Fibroblast of lung (primary cell): Measurements from ENCODE around the gene SCARF1. TPM values are rescaled to one million over a fixed set of nuclear protein-coding genes. Genes with fewer than 3 reads are reported as not detected.

Experiments
- DNase-seq, 2 donors: peaks; one replicate each; pipeline versions ENCODE4 v3.0.0 to v3.0.0-alpha.2; 2010; ENCODE audit warnings: low read depth in 2 of 2
- H2AFZ ChIP-seq: 2 replicates; pipeline ENCODE4 v1.5.1; 2012; ENCODE audit warnings: low read length, control low read depth, inconsistent platforms
- H3K27ac ChIP-seq: 2 replicates; pipeline ENCODE4 v1.5.1; 2011; ENCODE audit warnings: low read length, control low read depth; ENCODE audit not compliant: insufficient read depth
- H3K27me3 ChIP-seq: 2 replicates; pipeline ENCODE4 v1.5.1; 2011; ENCODE audit warnings: mild to moderate bottlenecking, low read length; ENCODE audit not compliant: control insufficient read depth, insufficient read depth
- H3K36me3 ChIP-seq: 2 replicates; pipeline ENCODE4 v1.5.1; 2011; ENCODE audit warnings: low read length; ENCODE audit not compliant: control insufficient read depth, insufficient read depth
- H3K4me1 ChIP-seq: 2 replicates; pipeline ENCODE4 v1.5.1; 2011; ENCODE audit warnings: low read length; ENCODE audit not compliant: control insufficient read depth, insufficient read depth; ENCODE audit errors: extremely low read depth
- H3K4me2 ChIP-seq: 2 replicates; pipeline ENCODE4 v1.5.1; 2011; ENCODE audit warnings: low read length, control low read depth; ENCODE audit not compliant: insufficient read depth; ENCODE audit errors: extremely low read depth
- H3K4me3 ChIP-seq, 4 experiments: fragments of 200-600 bp in 1 of 4; sonication (generic) in 1 of 4; replicated peaks in 1 of 4; 2 replicates each; pipeline ENCODE4 v1.5.1; 2011 to 2016; ENCODE audit warnings: low read length in 4 of 4, low read depth in 3 of 4, mild to moderate bottlenecking in 3 of 4, control low read depth in 2 of 4, inconsistent platforms in 1 of 4, mixed read lengths in 1 of 4; ENCODE audit not compliant: insufficient read depth in 1 of 4; ENCODE audit errors: control extremely low read depth in 1 of 4
- H3K79me2 ChIP-seq: 2 replicates; pipeline ENCODE4 v1.5.1; 2012; ENCODE audit warnings: mild to moderate bottlenecking, low read length, inconsistent platforms; ENCODE audit not compliant: control insufficient read depth, insufficient read depth
- H3K9ac ChIP-seq: 2 replicates; pipeline ENCODE4 v1.5.1; 2011; ENCODE audit warnings: mild to moderate bottlenecking, low read length, control low read depth; ENCODE audit not compliant: insufficient read depth
- H3K9me3 ChIP-seq: 2 replicates; pipeline ENCODE4 v1.5.1; 2012; ENCODE audit warnings: low read depth, low read length; ENCODE audit not compliant: control insufficient read depth, insufficient read depth
- H4K20me1 ChIP-seq: 2 replicates; pipeline ENCODE4 v1.5.1; 2011; ENCODE audit warnings: low read length; ENCODE audit not compliant: control insufficient read depth, insufficient read depth; ENCODE audit errors: extremely low read depth
- CTCF ChIP-seq, 2 donors: IDR thresholded peaks in 1 of 2; conservative IDR thresholded peaks in 1 of 2; 1 replicate in 1 of 2; 2 replicates in 1 of 2; pipeline ENCODE4 v1.5.1; 2011 to 2012; ENCODE audit warnings: low read length in 2 of 2, control low read depth in 1 of 2, inconsistent platforms in 1 of 2, low read depth in 1 of 2, mild to moderate bottlenecking in 1 of 2
- EZH2 ChIP-seq: IDR thresholded peaks from 2 replicates; pipeline ENCODE4 v1.5.1; 2012; ENCODE audit warnings: low read length, control low read depth, mild to moderate bottlenecking; ENCODE audit errors: missing control alignments
- polyA plus RNA-seq, 2 donors: library from polyadenylated mRNA; depleted of rRNA in 1 of 2; stranded (reverse) in 1 of 2; unstranded in 1 of 2; fragments of >200 nt; gene quantifications; 2 replicates each; pipeline ENCODE4 v1.2.1, GENCODE V29; 2011 to 2012; ENCODE audit warnings: missing spikeins in 1 of 2
- total RNA-seq: library from RNA; depleted of rRNA; stranded (reverse); fragments of >200 nt; gene quantifications from 2 replicates; pipeline ENCODE4 v1.2.1, GENCODE V29; 2014

The SCARF1 gene
- total and polyA plus RNA-seq, 2 donors (not counting 1 experiment from before 2014, with no cell fraction given): 0.99 to 2.4 TPM

DNA sequence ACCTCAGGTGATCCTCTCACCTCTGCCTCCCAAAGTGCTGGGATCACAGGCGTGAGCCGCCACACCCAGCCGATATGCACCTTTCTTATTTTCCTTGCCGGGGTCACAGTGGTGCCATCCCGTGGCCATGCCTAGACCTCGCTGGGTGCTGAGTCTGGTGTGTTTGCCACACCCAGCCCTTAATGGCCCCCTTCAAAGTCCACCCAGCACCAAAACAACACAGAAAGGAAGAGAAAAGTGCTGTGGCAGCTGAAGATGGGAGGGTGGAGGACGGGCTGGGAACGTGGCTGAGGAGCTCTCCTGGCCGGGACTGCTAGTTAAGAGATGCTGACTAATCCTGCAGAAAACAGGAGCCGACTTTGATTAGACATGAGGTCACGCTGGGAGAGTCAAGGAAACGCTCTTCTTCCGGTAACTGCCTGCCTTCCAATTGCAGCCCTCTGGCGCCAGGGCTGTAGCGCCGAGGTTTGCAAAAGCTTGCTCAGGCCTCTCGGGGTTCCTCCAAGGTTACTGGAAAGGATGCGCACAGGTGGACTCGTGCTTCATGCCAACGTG is 27.8 kb downstream of the SCARF1 start:
- H3K9ac ChIP-seq: no peak overlapping the region
- no peaks in the 10 kb centered on the region for H3K4me1 ChIP-seq

GRCh38 chr17:1616101-1616500 is 29.4 kb downstream of the SCARF1 start:
- H3K27me3 ChIP-seq: no peaks in the 10 kb centered on the region
- DNase-seq: no peak
- TF ChIP-seq EZH2 (no peak), CTCF (conservative IDR thresholded peaks at IDR 0.05 in 1 of 2, IDR thresholded peaks at IDR 0.05 in 1 of 2; ENCODE audit: low read depth in 1 of 2, low read length in 2 of 2) (no peak)
- H3K79me2 ChIP-seq: no peaks in the 10 kb centered on the region
- no peak overlapping the region for H2AFZ ChIP-seq
- H3K4me3 ChIP-seq: no peak overlapping the region
- no peaks in the 10 kb centered on the region for H3K9me3 ChIP-seq
- H4K20me1 ChIP-seq: no peaks in the 10 kb centered on the region
- no peak overlapping the region for H3K4me2 ChIP-seq
- no peaks in the 10 kb centered on the region for H3K36me3 ChIP-seq
- no peak overlapping the region for H3K27ac ChIP-seq
- no peak overlapping the region for H3K9ac ChIP-seq
- no peaks in the 10 kb centered on the region for H3K4me1 ChIP-seq

More for the DNA sequence above, 27.8 kb downstream of the SCARF1 start:
- TF ChIP-seq EZH2: no peak
- TF ChIP-seq CTCF (conservative IDR thresholded peaks at IDR 0.05 in 1 of 2, IDR thresholded peaks at IDR 0.05 in 1 of 2; ENCODE audit: low read depth in 1 of 2, low read length in 2 of 2): no peak
- Histone ChIP-seq H3K9me3 (no peaks in the 10 kb centered on the region), H2AFZ (no peak overlapping the region), H3K4me3 (no peak overlapping the region), H3K79me2 (no peaks in the 10 kb centered on the region), H3K4me2 (no peak overlapping the region), H3K36me3 (no peaks in the 10 kb centered on the region), H3K27me3 (no peaks in the 10 kb centered on the region), H4K20me1 (no peaks in the 10 kb centered on the region), H3K27ac (no peak overlapping the region)
- DNase-seq: peak; percentile 32 to 89

DNA sequence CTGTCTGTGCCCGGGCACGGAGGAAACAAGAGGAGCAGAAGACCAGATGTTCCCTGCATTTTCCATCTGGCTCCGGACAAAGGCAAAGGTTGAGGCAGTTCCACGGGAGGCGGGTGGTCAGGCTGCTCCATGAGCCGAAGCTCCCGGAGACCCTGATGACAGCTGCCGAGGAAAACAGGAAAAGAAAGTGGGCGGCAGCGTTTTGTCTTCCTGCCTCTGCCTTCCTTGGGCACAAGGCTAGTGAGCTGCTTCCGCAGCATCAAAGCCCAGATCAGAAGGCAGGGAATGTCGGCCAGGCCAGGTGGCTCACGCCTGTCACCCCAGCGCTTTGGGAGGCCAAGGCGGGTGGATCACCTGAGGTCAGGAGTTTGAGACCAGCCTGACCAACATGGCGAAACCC is 33.1 kb downstream of the SCARF1 start:
- TF ChIP-seq EZH2: no peak
- TF ChIP-seq CTCF (conservative IDR thresholded peaks at IDR 0.05 in 1 of 2, IDR thresholded peaks at IDR 0.05 in 1 of 2; ENCODE audit: low read depth in 1 of 2, low read length in 2 of 2): no peak
- Histone ChIP-seq H3K4me1 (no peaks in the 10 kb centered on the region), H3K27ac (no peak overlapping the region), H3K4me2 (no peak overlapping the region), H3K4me3 (no peak overlapping the region), H3K9ac (no peak overlapping the region), H4K20me1 (no peaks in the 10 kb centered on the region), H3K36me3 (no peaks in the 10 kb centered on the region), H2AFZ (no peak overlapping the region), H3K27me3 (no peaks in the 10 kb centered on the region), H3K9me3 (no peaks in the 10 kb centered on the region), H3K79me2 (no peaks in the 10 kb centered on the region)
- no peak for DNase-seq
